ENCODE measurements around the gene HOMER2.

HOMER2 gene

DNA sequence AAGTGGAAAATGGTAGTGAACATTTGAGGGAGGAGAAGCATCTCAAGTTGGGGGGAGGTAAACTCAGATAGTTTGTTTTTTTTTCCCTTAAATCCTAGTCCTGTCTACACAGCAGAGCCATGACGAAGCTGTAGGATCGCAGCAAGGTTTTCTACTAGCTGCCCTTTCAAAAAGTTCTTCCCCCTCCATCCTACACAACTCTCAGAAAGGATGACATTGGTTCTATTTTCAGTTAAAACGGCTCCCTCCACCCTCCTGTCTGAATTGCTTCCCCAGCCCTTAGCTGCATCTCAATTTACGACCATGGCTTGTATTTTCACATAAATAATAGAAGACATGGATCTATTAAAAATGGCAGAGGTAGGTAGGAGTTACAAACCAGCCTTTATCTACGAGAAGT is 2.2 kb downstream of the HOMER2 start:
- no peak for TF ChIP-seq SPI1 (IDR thresholded peaks at IDR 0.05; ENCODE audit: borderline replicate concordance, low read depth)
- TF ChIP-seq, protein P1, sequence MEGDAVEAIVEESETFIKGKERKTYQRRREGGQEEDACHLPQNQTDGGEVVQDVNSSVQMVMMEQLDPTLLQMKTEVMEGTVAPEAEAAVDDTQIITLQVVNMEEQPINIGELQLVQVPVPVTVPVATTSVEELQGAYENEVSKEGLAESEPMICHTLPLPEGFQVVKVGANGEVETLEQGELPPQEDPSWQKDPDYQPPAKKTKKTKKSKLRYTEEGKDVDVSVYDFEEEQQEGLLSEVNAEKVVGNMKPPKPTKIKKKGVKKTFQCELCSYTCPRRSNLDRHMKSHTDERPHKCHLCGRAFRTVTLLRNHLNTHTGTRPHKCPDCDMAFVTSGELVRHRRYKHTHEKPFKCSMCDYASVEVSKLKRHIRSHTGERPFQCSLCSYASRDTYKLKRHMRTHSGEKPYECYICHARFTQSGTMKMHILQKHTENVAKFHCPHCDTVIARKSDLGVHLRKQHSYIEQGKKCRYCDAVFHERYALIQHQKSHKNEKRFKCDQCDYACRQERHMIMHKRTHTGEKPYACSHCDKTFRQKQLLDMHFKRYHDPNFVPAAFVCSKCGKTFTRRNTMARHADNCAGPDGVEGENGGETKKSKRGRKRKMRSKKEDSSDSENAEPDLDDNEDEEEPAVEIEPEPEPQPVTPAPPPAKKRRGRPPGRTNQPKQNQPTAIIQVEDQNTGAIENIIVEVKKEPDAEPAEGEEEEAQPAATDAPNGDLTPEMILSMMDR (IDR thresholded peaks at IDR 0.05; ENCODE audit: insufficient read depth, low read length), result no peak
- TF ChIP-seq, protein P2, sequence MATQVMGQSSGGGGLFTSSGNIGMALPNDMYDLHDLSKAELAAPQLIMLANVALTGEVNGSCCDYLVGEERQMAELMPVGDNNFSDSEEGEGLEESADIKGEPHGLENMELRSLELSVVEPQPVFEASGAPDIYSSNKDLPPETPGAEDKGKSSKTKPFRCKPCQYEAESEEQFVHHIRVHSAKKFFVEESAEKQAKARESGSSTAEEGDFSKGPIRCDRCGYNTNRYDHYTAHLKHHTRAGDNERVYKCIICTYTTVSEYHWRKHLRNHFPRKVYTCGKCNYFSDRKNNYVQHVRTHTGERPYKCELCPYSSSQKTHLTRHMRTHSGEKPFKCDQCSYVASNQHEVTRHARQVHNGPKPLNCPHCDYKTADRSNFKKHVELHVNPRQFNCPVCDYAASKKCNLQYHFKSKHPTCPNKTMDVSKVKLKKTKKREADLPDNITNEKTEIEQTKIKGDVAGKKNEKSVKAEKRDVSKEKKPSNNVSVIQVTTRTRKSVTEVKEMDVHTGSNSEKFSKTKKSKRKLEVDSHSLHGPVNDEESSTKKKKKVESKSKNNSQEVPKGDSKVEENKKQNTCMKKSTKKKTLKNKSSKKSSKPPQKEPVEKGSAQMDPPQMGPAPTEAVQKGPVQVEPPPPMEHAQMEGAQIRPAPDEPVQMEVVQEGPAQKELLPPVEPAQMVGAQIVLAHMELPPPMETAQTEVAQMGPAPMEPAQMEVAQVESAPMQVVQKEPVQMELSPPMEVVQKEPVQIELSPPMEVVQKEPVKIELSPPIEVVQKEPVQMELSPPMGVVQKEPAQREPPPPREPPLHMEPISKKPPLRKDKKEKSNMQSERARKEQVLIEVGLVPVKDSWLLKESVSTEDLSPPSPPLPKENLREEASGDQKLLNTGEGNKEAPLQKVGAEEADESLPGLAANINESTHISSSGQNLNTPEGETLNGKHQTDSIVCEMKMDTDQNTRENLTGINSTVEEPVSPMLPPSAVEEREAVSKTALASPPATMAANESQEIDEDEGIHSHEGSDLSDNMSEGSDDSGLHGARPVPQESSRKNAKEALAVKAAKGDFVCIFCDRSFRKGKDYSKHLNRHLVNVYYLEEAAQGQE (IDR thresholded peaks at IDR 0.05; ENCODE audit: insufficient replicate concordance, low read depth), result no peak
- TF ChIP-seq GABPA (IDR thresholded peaks at IDR 0.05; ENCODE audit: low read depth), result no peak
- no peak for TF ChIP-seq POLR2AphosphoS5 (IDR thresholded peaks at IDR 0.05; ENCODE audit: low read depth)
- DNase-seq (ENCODE audit: low read depth in 1 of 2, low spot score in 1 of 2), result no peak
- peaks cover 20% of the 10 kb centered on the region for H3K27me3 ChIP-seq (ENCODE audit: insufficient read depth, poor library complexity, severe bottlenecking)
- no peak overlapping the region for H3K27ac ChIP-seq (replicated peaks)
- H3K4me3 ChIP-seq (replicated peaks; ENCODE audit: insufficient read depth, low read length), result no peak overlapping the region

- TF ChIP-seq, protein P1 (IDR thresholded peaks at IDR 0.05; ENCODE audit: insufficient read depth, low read length), result no peak
- TF ChIP-seq, protein P2 (IDR thresholded peaks at IDR 0.05; ENCODE audit: insufficient replicate concordance, low read depth), result no peak
- no peak for TF ChIP-seq POLR2AphosphoS5 (IDR thresholded peaks at IDR 0.05; ENCODE audit: low read depth)
- no peak for TF ChIP-seq GABPA (IDR thresholded peaks at IDR 0.05; ENCODE audit: low read depth)
- no peak for TF ChIP-seq SPI1 (IDR thresholded peaks at IDR 0.05; ENCODE audit: borderline replicate concordance, low read depth)
- H3K27me3 ChIP-seq (ENCODE audit: insufficient read depth, poor library complexity, severe bottlenecking), result peaks cover 6% of the 10 kb centered on the region
- no peak overlapping the region for H3K4me3 ChIP-seq (replicated peaks; ENCODE audit: insufficient read depth, low read length)
- H3K27ac ChIP-seq (replicated peaks), result no peak overlapping the region
- no peak for DNase-seq (ENCODE audit: low read depth in 1 of 2, low spot score in 1 of 2)
Measured at GRCh38 chr15:82946155-82946701, 6.3 kb downstream of the HOMER2 start.

DNA sequence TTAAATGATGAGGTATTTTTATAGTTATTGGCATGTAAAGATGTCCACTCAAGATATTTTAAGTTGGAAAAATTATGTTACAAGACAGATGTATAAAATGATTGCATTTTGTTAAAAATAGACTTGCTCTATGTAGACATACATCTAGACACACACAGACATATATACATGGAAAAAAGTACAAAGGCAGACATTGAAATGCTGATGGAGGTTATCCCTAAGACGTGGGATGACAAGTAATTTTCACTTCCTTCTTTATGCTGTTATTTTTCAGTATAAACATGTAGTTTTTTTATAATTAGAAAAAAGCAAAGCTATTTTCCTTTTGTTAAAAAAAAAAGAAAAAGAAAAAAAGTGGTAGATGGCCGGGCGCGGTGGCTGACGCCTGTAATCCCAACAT is 7.2 kb downstream of the HOMER2 start:
- Histone ChIP-seq H3K27me3 (ENCODE audit: insufficient read depth, poor library complexity, severe bottlenecking) (peaks cover 4% of the 10 kb centered on the region), H3K4me3 (replicated peaks; ENCODE audit: insufficient read depth, low read length) (no peak overlapping the region), H3K27ac (replicated peaks) (no peak overlapping the region)
- no peak for TF ChIP-seq SPI1 (IDR thresholded peaks at IDR 0.05; ENCODE audit: borderline replicate concordance, low read depth)
- TF ChIP-seq, protein P2 (IDR thresholded peaks at IDR 0.05; ENCODE audit: insufficient replicate concordance, low read depth), result no peak
- TF ChIP-seq GABPA (IDR thresholded peaks at IDR 0.05; ENCODE audit: low read depth), result no peak
- TF ChIP-seq POLR2AphosphoS5 (IDR thresholded peaks at IDR 0.05; ENCODE audit: low read depth), result no peak
- TF ChIP-seq, protein P1 (IDR thresholded peaks at IDR 0.05; ENCODE audit: insufficient read depth, low read length), result no peak
- DNase-seq (ENCODE audit: low read depth in 1 of 2, low spot score in 1 of 2), result no peak

Data from HL-60 (cell line).